IMR-90 (cell line): ENCODE results near the gene MPZL1. TPM values are rescaled to one million over a fixed set of nuclear protein-coding genes. Genes with fewer than 3 reads are reported as not detected.

ENCODE experiments used
- ATAC-seq: fragments of 200-7000 bp; cut with Tn5 transposase; 2 replicates; pipeline ENCODE4 v1.9.1; 2020; ENCODE audit warnings: low read depth, mild to moderate bottlenecking, moderate library complexity
- BruUV-seq: library from RNA; stranded (reverse); fragments of 400-500 nt; replicated peaks from 2 replicates; lab custom pipeline; 2021; lab: Mats Ljungman, UMichigan
- CTCF ChIA-PET: fragments of 300-600 bp; formaldehyde crosslinking; extraction: SDS; loops from one replicate; lab custom pipeline; 2021; ENCODE audit warnings: antibody characterized with exemption; lab: Yijun Ruan, JAX
- POLR2A ChIA-PET: fragments of 300-600 bp; sonication (Branson Sonifier 250); formaldehyde crosslinking; loops from one replicate; lab custom pipeline; 2022; ENCODE audit warnings: antibody characterized with exemption; ENCODE audit not compliant: unreplicated experiment; lab: Charles Lee
- DNase-seq: peaks from one replicate; pipeline ENCODE4 v3.0.0; 2013
- H2AFZ ChIP-seq: replicated peaks from 2 replicates; pipeline ENCODE3; 2013; ENCODE audit warnings: low read length, mild to moderate bottlenecking; ENCODE audit not compliant: poor library complexity
- H2AK5ac ChIP-seq: 2 replicates; pipeline ENCODE4 v1.6.1; 2013; ENCODE audit warnings: low read depth, low read length, inconsistent platforms
- H2AK9ac ChIP-seq: replicated peaks from 2 replicates; pipeline ENCODE3; 2013; ENCODE audit warnings: mild to moderate bottlenecking, low read depth, low read length, moderate library complexity; ENCODE audit not compliant: poor library complexity
- H2BK120ac ChIP-seq: 2 replicates; pipeline ENCODE4 v1.6.1; 2013; ENCODE audit warnings: low read depth, low read length, inconsistent platforms
- H2BK15ac ChIP-seq: 3 replicates; pipeline ENCODE4 v1.6.1; 2013; ENCODE audit warnings: low read depth, low read length, inconsistent platforms
- H2BK20ac ChIP-seq: 2 replicates; pipeline ENCODE4 v1.6.1; 2013; ENCODE audit warnings: low read depth, mild to moderate bottlenecking, inconsistent platforms, low read length, moderate library complexity
- H2BK5ac ChIP-seq: 2 replicates; pipeline ENCODE4 v1.6.1; 2013; ENCODE audit warnings: mild to moderate bottlenecking, low read depth, low read length, inconsistent platforms; ENCODE audit not compliant: poor library complexity, severe bottlenecking
- H3K14ac ChIP-seq: replicated peaks from 2 replicates; pipeline ENCODE4 v1.6.1; 2013; ENCODE audit warnings: low read depth, low read length, inconsistent platforms
- H3K18ac ChIP-seq: 2 replicates; pipeline ENCODE4 v1.6.1; 2013; ENCODE audit warnings: low read depth, low read length, control low read depth
- H3K23ac ChIP-seq: 2 replicates; pipeline ENCODE4 v1.6.1; 2013; ENCODE audit warnings: low read depth, low read length, inconsistent platforms
- H3K27ac ChIP-seq: 2 replicates; pipeline ENCODE4 v1.5.1; 2013; ENCODE audit warnings: mild to moderate bottlenecking, control low read depth, low read length; ENCODE audit not compliant: insufficient read depth
- H3K27me3 ChIP-seq: 2 replicates; pipeline ENCODE4 v1.6.1; 2013; ENCODE audit warnings: low read length; ENCODE audit not compliant: control insufficient read depth, insufficient read depth
- H3K36me3 ChIP-seq: 2 replicates; pipeline ENCODE4 v1.6.1; 2013; ENCODE audit warnings: low read length, mixed read lengths; ENCODE audit not compliant: control insufficient read depth, insufficient read depth
- H3K4ac ChIP-seq: 2 replicates; pipeline ENCODE4 v1.6.1; 2013; ENCODE audit warnings: low read depth, low read length, inconsistent platforms
- H3K4me1 ChIP-seq: 2 replicates; pipeline ENCODE4 v1.6.1; 2013; ENCODE audit warnings: low read length, mixed read lengths; ENCODE audit not compliant: control insufficient read depth, insufficient read depth
- H3K4me2 ChIP-seq: 2 replicates; pipeline ENCODE4 v1.6.1; 2013; ENCODE audit warnings: low read depth, mild to moderate bottlenecking, control low read depth, low read length, moderate library complexity
- H3K4me3 ChIP-seq: 2 replicates; pipeline ENCODE4 v1.5.1; 2013; ENCODE audit warnings: low read depth, mild to moderate bottlenecking, control low read depth, low read length, moderate library complexity; ENCODE audit not compliant: insufficient read depth
- H3K56ac ChIP-seq: 2 replicates; pipeline ENCODE4 v1.6.1; 2013; ENCODE audit warnings: low read length, inconsistent platforms; ENCODE audit not compliant: insufficient read depth; ENCODE audit errors: extremely low read depth
- H3K79me1 ChIP-seq, 2 experiments: 2 replicates each; pipeline ENCODE4 v1.6.1; 2013; ENCODE audit warnings: low read length in 2 of 2, inconsistent platforms in 1 of 2, low read depth in 1 of 2
- H3K9ac ChIP-seq: 2 replicates; pipeline ENCODE4 v1.6.1; 2013; ENCODE audit warnings: low read depth, low read length, control low read depth
- H3K9me1 ChIP-seq: 2 replicates; pipeline ENCODE4 v1.6.1; 2013; ENCODE audit warnings: low read length, inconsistent platforms; ENCODE audit not compliant: insufficient read depth
- H3K9me3 ChIP-seq: 2 replicates; pipeline ENCODE4 v1.6.1; 2013; ENCODE audit warnings: low read length; ENCODE audit not compliant: control insufficient read depth, insufficient read depth
- H4K20me1 ChIP-seq: 2 replicates; pipeline ENCODE4 v1.6.1; 2013; ENCODE audit warnings: low read length, inconsistent platforms; ENCODE audit not compliant: insufficient read depth
- H4K5ac ChIP-seq: 2 replicates; pipeline ENCODE4 v1.6.1; 2013; ENCODE audit warnings: mild to moderate bottlenecking, low read depth, low read length, control low read depth
- H4K8ac ChIP-seq, 2 experiments: 2 replicates each; pipeline ENCODE4 v1.6.1; 2013; ENCODE audit warnings: low read depth in 2 of 2, low read length in 2 of 2, control low read depth in 1 of 2, inconsistent platforms in 1 of 2
- H4K91ac ChIP-seq: 2 replicates; pipeline ENCODE4 v1.6.1; 2013; ENCODE audit warnings: low read depth, low read length, inconsistent platforms; ENCODE audit not compliant: insufficient read depth
- BHLHE40 ChIP-seq: fragments of 150-350 bp; IDR thresholded peaks from 2 replicates; pipeline ENCODE4 v1.6.1; 2016; ENCODE audit warnings: mild to moderate bottlenecking, low read depth, low read length
- CEBPB ChIP-seq: IDR thresholded peaks from 2 replicates; pipeline ENCODE4 v1.6.1; 2012; ENCODE audit warnings: low read depth, low read length, improper control_type of control experiment
- CHD1 ChIP-seq: IDR thresholded peaks from 2 replicates; pipeline ENCODE4 v1.6.1; 2012; ENCODE audit warnings: low read depth, low read length, improper control_type of control experiment
- CTCF ChIP-seq: conservative IDR thresholded peaks from 2 replicates; pipeline ENCODE4 v1.5.1; 2012; ENCODE audit warnings: mild to moderate bottlenecking, low read depth, low read length, improper control_type of control experiment
- ELK1 ChIP-seq: fragments of 150-350 bp; IDR thresholded peaks from 2 replicates; pipeline ENCODE4 v1.6.1; 2016; ENCODE audit warnings: low read depth, mild to moderate bottlenecking, low read length, moderate library complexity, borderline replicate concordance
- FOS ChIP-seq: fragments of 150-350 bp; IDR thresholded peaks from 2 replicates; pipeline ENCODE4 v1.6.1; 2016; ENCODE audit warnings: low read depth, low read length
- MAFK ChIP-seq: IDR thresholded peaks from 2 replicates; pipeline ENCODE4 v1.6.1; 2012; ENCODE audit warnings: low read depth, low read length, improper control_type of control experiment
- MAZ ChIP-seq: IDR thresholded peaks from 2 replicates; pipeline ENCODE4 v1.6.1; 2012; ENCODE audit warnings: low read depth, mild to moderate bottlenecking, low read length, improper control_type of control experiment, moderate library complexity, borderline replicate concordance
- MXI1 ChIP-seq: IDR thresholded peaks from 2 replicates; pipeline ENCODE4 v1.6.1; 2012; ENCODE audit warnings: low read depth, mild to moderate bottlenecking, low read length, moderate library complexity, borderline replicate concordance
- NFE2L2 ChIP-seq: fragments of 150-350 bp; IDR thresholded peaks from 2 replicates; pipeline ENCODE4 v1.6.1; 2016; ENCODE audit warnings: low read depth, mild to moderate bottlenecking, low read length
- POLR2A ChIP-seq: IDR thresholded peaks from 2 replicates; pipeline ENCODE4 v1.6.1; 2012; ENCODE audit warnings: mild to moderate bottlenecking, low read depth, low read length
- RAD21 ChIP-seq: IDR thresholded peaks from 2 replicates; pipeline ENCODE4 v1.6.1; 2012; ENCODE audit warnings: low read length, improper control_type of control experiment
- RCOR1 ChIP-seq: IDR thresholded peaks from 2 replicates; pipeline ENCODE4 v1.6.1; 2012; ENCODE audit warnings: mild to moderate bottlenecking, low read length, improper control_type of control experiment; ENCODE audit not compliant: insufficient replicate concordance
- RFX5 ChIP-seq: IDR thresholded peaks from 2 replicates; pipeline ENCODE4 v1.8.0; 2012; ENCODE audit warnings: low read depth, mild to moderate bottlenecking, low read length, moderate library complexity
- SMC3 ChIP-seq: fragments of 150-350 bp; IDR thresholded peaks from 2 replicates; pipeline ENCODE4 v1.6.1; 2016; ENCODE audit warnings: low read depth, mild to moderate bottlenecking, antibody characterized with exemption, low read length, moderate library complexity
- WGBS, 2 experiments: methylation state at CpG; one replicate each; pipeline versions ENCODE4 v1.1.5 to v1.1.7; 2013; ENCODE audit warnings: missing lambda C conversion rate in 2 of 2; ENCODE audit not compliant: insufficient read length in 1 of 2; ENCODE audit errors: extremely low coverage in 2 of 2; 5-methylcytosine and 5-hydroxymethylcytosine counted together
- dilution Hi-C: fragments of 300-500 bp; cut with HindIII; formaldehyde crosslinking; loops from one replicate; pipeline ENCODE4 v1.14.3; 2018; ENCODE audit warnings: low sequenced_read_pairs; ENCODE audit not compliant: unreplicated experiment
- in situ Hi-C: fragments of 300-500 bp; cut with MboI; formaldehyde crosslinking; loops from 3 replicates; pipeline ENCODE4 v1.14.3; 2019; ENCODE audit warnings: low sequenced_read_pairs, inconsistent platforms, mixed read lengths
- intact Hi-C: fragments of 100-400 bp; cut with micrococcal nuclease; formaldehyde crosslinking; loops from 2 replicates; pipeline ENCODE4 v1.10.0; 2022
- polyA plus RNA-seq, 3 experiments: library from polyadenylated mRNA; depleted of rRNA; stranded (reverse); fragments of >200 nt; gene quantifications; 2 replicates each; pipeline ENCODE4 v1.2.3, GENCODE V29; 2012; ENCODE audit warnings: low replicate concordance in 1 of 3
- total RNA-seq: library from RNA; depleted of rRNA; stranded (reverse); fragments of >200 nt; gene quantifications from 2 replicates; pipeline ENCODE4 v1.2.3, GENCODE V29; 2012
- TF ChIP-seq, protein P1 (sequence below): fragments of 150-350 bp; IDR thresholded peaks from 2 replicates; pipeline ENCODE4 v1.6.1; 2017; ENCODE audit warnings: mild to moderate bottlenecking, antibody characterized with exemption, low read length, low read depth

Gene MPZL1
- total and polyA plus RNA-seq, 2 of the 4 experiments (the other 2 are of a cell fraction): 55.3 to 87.3 TPM

GRCh38 chr1:167708940-167709389, 12.8 kb upstream of the MPZL1 start:
- Histone ChIP-seq H3K4ac (no peak overlapping the region), H2BK15ac (no peak overlapping the region), H3K9me3 (no peaks in the 10 kb centered on the region), H3K18ac (no peak overlapping the region), H3K27me3 (peaks cover 29% of the 10 kb centered on the region), H4K91ac (no peak overlapping the region), H4K5ac (no peak overlapping the region), H3K23ac (no peak overlapping the region), H3K9ac (no peak overlapping the region), H2AK9ac (no peak overlapping the region), H3K4me1 (no peaks in the 10 kb centered on the region), H3K14ac (no peak overlapping the region), H3K4me3 (no peak overlapping the region), H3K27ac (no peak overlapping the region), H2AFZ (no peak overlapping the region), H3K9me1 (no peaks in the 10 kb centered on the region), H3K36me3 (no peaks in the 10 kb centered on the region), H3K56ac (no peak overlapping the region), H4K8ac (no peak overlapping the region), H2BK5ac (no peak overlapping the region), H4K20me1 (no peaks in the 10 kb centered on the region), H2BK20ac (no peak overlapping the region), H3K4me2 (no peak overlapping the region), H2AK5ac (no peak overlapping the region), H3K79me1 (no peaks in the 10 kb centered on the region), H2BK120ac (no peak overlapping the region)
- TF ChIP-seq BHLHE40 (no peak), CHD1 (no peak), MAZ (no peak), MAFK (no peak), FOS (no peak), RFX5 (no peak), CTCF (no peak), SMC3 (no peak), MXI1 (no peak), ELK1 (no peak), POLR2A (no peak), RCOR1 (no peak), CEBPB (no peak), RAD21 (no peak), NFE2L2 (no peak)
- TF ChIP-seq, protein P1, sequence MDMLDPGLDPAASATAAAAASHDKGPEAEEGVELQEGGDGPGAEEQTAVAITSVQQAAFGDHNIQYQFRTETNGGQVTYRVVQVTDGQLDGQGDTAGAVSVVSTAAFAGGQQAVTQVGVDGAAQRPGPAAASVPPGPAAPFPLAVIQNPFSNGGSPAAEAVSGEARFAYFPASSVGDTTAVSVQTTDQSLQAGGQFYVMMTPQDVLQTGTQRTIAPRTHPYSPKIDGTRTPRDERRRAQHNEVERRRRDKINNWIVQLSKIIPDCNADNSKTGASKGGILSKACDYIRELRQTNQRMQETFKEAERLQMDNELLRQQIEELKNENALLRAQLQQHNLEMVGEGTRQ: no peak
- intact Hi-C loops (loop anchor here (5.0 kb wide), 1 partner anchor 758 kb away; no protein-coding TSS in a partner anchor), in situ Hi-C loops (no loop called here), dilution Hi-C loops (no loop called here)
- POLR2A ChIA-PET: no interaction called here
- DNase-seq (no peak), ATAC-seq (no peak)
- no CpG with 5 or more reads among the region's 3 CpGs for WGBS, 2 experiments
- no TSS peak for BruUV-seq
- CTCF ChIA-PET: interaction anchor here (0.6 to 1.0 kb wide), 2 partner anchors 155 to 373 kb away, joined by 3 read pairs; partner anchors contain the start of gene CREG1
